Inferior parietal cortex (tissue), 1 donor: ENCODE results near the gene MEX3B.
"Not testable (repeated sequence)": the region's sequence is repeated elsewhere in the genome, so short reads cannot be mapped to it uniquely, and the experiment has no call there.

Experiments used
- DNase-seq: peaks from one replicate; pipeline ENCODE4 v3.0.0-alpha.2; 2016; ENCODE audit errors: extremely low spot score

The MEX3B gene

DNA sequence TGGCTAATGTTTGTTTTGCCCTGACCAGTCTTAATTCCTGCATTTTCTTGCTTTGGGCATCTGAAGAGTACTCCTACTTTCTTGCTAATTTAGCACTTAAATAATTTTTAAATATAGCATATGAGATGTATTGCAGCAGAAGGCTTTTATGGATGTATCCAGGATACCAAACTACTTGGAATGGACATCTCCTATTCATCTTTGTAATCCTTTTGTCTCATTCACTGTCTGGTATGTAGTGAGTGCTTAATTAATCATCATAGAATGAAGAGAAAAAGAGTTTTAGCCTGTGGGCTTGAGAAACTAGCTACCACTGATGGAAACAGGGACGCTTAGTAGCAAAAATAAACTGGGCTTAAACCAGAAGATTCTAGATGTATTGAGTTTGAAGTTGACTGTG lies 40.6 kb downstream of the MEX3B start:
- DNase-seq = no peak

DNA sequence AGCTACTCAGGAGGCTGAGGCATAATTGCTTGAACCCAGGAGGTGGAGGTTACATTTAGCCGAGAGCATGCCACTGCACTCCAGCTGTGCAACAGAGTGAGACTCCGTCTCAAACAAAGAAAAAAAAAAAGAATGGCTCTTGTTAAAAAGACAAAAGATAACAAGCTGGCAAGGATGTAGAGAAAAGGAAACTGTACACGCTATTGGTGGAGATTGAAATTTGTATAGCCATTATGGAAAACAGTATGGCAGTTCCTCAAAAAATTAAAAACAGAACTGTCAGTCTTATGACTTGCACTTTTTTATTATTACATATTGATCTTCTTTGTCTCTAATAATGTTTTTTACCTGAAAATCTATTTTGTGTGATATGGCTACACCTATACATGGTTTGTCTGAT lies 41.9 kb downstream of the MEX3B start:
- no peak for DNase-seq

DNA sequence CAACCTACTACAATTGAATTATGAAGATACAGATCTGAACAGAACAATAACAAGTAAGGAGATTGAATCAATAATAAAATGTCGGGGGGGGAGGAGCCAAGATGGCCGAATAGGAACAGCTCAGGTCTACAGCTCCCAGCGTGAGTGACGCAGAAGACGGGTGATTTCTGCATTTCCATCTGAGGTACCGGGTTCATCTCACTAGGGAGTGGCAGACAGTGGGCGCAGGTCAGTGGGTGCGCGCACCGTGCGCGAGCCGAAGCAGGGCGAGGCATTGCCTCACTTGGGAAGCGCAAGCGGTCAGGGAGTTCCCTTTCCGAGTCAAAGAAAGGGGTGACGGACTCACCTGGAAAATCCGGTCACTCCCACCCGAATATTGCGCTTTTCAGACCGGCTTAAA lies 50.7 kb downstream of the MEX3B start:
- DNase-seq = not testable (repeated sequence)

GRCh38 chr15:81992523-81992922 lies 53.3 kb downstream of the MEX3B start:
- no peak for DNase-seq
